Cerebellar cortex (tissue), 1 donor: ENCODE data around the gene MRPL17.

ENCODE experiments used
- DNase-seq: peaks from one replicate; pipeline ENCODE4 v3.0.0-alpha.2; 2015; ENCODE audit warnings: low spot score

The MRPL17 gene

GRCh38 chr11:6654281-6655019 is 28.7 kb downstream of the MRPL17 start:
- peak; percentile 3 for DNase-seq

GRCh38 chr11:6653656-6654055 is 29.5 kb downstream of the MRPL17 start:
- DNase-seq = no peak

GRCh38 chr11:6653097-6653496 is 30.0 kb downstream of the MRPL17 start:
- DNase-seq = no peak

- DNase-seq = no peak
These were observed 31.0 kb downstream of the MRPL17 start for GRCh38 chr11:6652182-6652581.

- no peak for DNase-seq
These were observed 32.2 kb downstream of the MRPL17 start for GRCh38 chr11:6650980-6651379.

GRCh38 chr11:6650104-6650503 is 33.0 kb downstream of the MRPL17 start:
- DNase-seq = no peak

GRCh38 chr11:6648501-6648900 is 34.6 kb downstream of the MRPL17 start:
- no peak for DNase-seq

- DNase-seq = no peak
These were observed 35.3 kb downstream of the MRPL17 start for GRCh38 chr11:6647836-6648235.

GRCh38 chr11:6646918-6647679 is 36.0 kb downstream of the MRPL17 start:
- DNase-seq = no peak

- no peak for DNase-seq
These were observed 36.6 kb downstream of the MRPL17 start for GRCh38 chr11:6646576-6646917.

GRCh38 chr11:6646071-6646470 is 37.1 kb downstream of the MRPL17 start:
- no peak for DNase-seq

GRCh38 chr11:6642957-6643356 is 40.2 kb downstream of the MRPL17 start:
- no peak for DNase-seq

GRCh38 chr11:6640985-6641701 is 42.0 kb downstream of the MRPL17 start:
- DNase-seq = no peak

GRCh38 chr11:6640036-6640984 is 42.8 kb downstream of the MRPL17 start:
- DNase-seq = no peak

- DNase-seq = no peak
These were observed 44.7 kb downstream of the MRPL17 start for GRCh38 chr11:6638429-6638828.

GRCh38 chr11:6637871-6638270 is 45.3 kb downstream of the MRPL17 start:
- DNase-seq = no peak

GRCh38 chr11:6636480-6636879 is 46.7 kb downstream of the MRPL17 start:
- no peak for DNase-seq

- DNase-seq = peak; percentile 18
These were observed 47.8 kb downstream of the MRPL17 start for GRCh38 chr11:6635082-6635932.

- DNase-seq = no peak
These were observed 48.6 kb downstream of the MRPL17 start for GRCh38 chr11:6634534-6634933.

- no peak for DNase-seq
These were observed 49.4 kb downstream of the MRPL17 start for GRCh38 chr11:6633422-6634408.
